HG03135 (cell line): ENCODE measurements around the gene ZNF429.
"Not testable (repeated sequence)": the region's sequence is repeated elsewhere in the genome, so short reads cannot be mapped to it uniquely, and the experiment has no call there.

Experiments
- ATAC-seq: cut with Tn5 transposase; IDR thresholded peaks from one replicate; pipeline ENCODE4 v1.9.1; 2021; ENCODE audit warnings: mild to moderate bottlenecking, moderate library complexity; ENCODE audit not compliant: unreplicated experiment

ZNF429 gene

DNA sequence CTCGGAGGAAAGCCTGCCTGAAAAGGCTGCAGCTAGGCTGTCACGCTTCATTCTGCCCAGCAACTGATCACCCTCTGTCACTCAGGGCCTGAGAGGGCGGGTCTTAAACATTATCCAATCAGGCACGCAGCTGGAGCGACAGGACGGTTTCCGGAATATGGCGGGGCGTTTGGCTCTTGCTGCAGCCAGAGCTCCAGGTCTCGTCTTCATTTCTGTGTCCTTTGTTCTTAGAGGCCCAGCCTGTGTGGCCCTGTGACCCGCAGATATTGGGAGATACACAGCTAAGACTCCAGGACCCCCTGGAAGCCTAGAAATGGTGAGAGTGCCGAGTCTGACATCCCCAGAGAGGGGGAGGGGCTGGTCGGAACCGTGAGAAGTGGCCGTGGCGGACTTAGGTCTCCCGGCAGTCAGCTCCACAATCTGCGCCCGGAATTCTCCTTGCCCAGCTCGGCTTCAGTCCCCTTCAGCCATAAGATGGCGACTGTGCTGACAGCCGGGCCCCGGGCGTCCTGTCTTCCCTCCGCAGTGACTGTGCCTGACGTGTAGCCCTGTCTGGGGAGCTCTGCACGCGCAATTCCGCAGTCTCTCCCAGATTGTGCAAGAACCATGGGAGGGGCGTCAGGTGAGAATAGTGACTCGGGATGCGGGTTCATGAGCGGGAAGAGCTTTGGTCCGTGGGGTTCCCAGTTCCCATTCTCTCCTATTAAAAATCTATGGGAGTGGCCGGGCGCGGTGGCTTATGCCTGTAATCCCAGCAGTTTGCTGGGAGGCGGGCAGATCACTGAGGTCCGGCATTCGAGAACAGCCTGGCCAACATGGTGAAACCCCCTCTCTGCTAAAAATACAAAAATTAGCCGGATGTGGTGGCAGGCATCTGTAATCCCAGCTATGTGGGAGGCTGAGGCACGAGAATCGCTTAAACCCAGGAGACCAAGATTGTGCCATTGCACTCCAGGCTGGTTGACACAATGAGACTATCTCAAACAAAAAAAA, at the start of gene ZNF429:
TSS of gene ZNF429 (plus strand) at position 144 of the 993 bp plus-strand sequence. CDS start at position 314, 170 bp downstream.
- ATAC-seq = peak; percentile 100

DNA sequence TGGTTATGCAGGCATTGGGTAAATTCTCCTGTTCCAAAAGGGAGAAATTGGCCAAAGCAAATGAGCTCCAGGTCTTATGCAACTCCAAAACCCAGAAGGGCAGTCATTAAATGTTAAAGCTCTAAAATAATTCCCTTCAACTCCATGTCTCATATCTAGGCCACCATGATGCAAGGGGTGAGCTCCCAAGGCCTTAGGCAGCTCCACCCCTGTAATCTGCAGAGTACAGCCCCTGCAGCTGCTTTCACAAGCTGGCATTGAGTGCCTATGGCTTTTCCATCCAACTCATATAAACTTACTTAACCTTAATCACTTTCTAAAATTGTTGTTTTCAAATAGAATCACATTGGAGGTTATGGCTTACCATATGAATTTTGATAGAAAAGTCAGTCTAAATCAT, 44.7 kb upstream of the ZNF429 start:
- ATAC-seq = no peak

DNA sequence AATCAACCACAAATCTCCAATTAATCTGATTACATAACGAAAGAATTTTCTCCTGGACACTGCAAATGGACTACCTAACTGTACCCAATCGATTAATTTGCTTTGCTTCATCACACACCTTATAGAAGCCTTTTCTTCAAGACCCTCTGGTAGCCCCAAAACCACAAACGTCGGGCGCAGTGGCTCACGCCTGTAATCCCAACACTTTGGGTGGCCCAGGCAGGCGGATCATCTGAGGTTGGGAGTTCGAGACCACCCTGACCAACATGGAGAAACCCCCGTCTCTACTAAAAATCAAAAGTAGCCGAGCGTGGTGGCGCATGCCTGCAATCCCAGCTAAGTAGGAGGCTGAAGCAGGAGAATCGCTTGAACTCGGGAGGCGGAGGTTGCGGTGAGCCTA, 42.9 kb upstream of the ZNF429 start:
- ATAC-seq = no peak

DNA sequence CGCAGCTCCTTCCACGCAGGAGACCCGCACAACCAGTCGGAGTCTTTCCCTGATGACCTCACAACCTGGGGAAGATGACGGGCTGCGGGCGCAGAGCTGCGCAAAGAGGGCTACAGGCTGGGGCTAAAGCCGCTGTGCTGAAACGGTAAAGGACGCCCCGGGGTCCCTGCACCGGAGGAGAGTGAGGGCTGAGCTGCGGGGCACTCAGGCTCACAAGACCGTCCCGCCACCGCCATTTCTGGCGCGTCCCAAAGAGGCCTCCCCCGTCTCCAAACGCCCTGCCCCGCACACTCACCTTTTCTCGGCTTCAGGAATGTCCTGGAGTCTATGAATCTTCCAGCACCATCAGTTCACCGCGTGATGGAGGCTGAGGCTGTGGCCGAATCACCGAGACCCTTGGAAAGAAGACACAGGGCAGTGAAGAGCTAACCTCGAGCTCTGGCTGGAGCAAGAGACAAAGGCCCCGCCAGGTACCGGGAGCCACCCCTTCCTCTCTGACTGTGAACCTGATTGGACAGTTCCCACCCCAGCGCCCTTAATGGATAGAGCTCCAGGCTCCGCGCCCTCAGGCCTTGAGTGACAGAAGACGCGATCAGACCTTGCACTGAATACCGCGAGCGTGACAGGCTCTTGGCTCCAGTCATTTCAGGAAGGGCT, 41.8 kb upstream of the ZNF429 start:
- ATAC-seq = no peak

DNA sequence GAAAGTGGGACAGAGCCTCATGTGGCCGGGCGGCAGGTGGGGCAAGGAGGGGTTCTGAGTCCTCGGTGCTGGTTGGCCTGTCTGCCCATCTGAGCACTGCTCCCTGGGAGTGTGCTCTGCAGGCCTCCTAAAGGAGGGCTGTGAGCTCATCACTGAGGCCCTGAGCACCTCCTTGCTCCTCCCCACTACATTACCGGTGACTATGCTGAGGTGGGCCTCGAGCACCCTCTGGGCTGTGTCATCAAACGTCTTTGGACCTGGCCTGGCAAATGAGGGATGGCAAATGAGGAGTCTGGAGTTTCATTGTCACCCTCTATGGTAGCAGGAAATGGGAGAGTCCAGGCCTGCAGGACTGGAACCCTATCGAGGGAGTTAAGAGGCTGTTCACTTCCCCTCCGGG, 38.8 kb upstream of the ZNF429 start:
- ATAC-seq = no peak

DNA sequence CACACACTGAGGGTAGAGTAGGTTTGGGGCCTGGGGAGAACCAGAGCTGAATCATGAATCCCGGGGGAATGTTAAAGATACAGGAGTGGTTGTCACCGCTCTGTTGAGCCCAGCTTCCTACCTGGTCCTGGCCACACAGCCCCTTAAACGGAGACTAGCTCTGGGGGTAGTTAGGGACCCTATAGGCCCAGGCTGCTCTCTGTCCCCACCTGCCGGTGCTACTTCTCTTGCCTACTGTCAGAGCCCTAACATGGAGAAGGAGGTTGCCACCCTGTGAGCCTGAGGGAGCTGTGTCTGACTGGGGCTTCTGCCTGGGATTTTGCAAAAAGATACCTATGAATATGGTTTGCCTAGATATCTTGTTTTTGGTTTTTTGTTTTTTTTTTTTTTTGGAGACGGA, 36.6 kb upstream of the ZNF429 start:
- ATAC-seq = no peak

DNA sequence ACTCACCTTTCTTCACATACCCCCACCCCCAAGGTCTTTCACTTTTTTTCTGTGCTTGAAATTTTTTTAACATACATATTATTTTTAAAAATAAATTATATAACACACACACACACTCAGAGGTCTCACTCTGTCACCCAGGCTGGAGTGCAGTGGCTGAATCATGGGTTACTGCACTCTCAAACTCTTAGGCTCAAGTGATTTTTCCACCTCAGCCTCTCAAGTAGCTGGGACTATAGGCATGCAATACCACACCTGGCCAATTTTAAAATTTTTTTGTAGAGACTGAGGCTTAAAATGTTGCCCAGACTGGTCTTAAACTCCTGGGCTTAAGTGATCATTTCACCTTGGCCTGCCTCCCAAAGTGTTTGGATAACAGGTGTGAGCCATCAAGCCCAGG, 32.9 kb upstream of the ZNF429 start:
- no peak for ATAC-seq

DNA sequence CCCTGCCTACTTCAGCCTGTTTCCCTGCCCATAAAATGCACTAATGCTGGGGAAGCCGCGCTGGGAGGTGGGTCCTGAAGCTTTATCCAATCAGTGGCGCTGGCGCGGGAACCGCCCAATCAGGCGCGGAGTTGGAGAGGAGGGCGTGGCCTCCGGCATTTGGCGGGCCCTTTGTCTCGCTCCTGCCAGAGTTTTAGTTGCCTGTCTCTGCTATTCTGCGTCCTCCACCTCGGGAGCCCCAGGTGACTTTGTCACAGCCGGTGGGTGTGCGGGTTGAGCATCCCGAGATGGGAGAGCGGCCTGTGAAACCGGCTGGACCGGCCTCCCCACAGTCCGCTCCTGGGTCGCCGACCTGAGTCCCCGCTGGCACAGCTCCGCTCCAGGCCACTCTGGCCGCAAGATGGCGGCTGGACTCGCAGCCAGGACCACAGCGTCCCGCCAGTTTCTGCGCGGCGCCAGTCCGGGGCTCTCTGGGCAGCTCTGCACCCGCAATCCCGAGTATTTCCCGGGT, 30.7 kb upstream of the ZNF429 start:
- ATAC-seq = no peak

DNA sequence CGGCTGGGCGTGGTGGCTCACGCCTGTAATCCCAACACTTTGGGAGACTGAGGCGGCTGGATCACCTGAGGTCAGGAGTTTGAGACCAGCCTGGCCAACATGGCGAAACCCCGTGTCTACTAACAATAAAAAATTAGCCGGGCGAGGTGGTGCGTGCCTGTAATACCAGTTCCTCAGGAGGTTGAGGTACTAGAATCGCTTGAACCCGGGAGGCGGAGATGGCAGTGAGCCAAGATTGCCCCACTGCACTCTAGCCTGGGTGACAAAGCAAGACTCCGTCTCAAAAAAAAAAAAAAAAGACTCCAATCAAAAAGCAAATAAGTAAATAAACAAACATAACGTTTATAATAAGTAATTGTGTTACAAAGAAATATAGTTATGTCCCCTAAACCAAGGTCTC, 23.0 kb upstream of the ZNF429 start:
- ATAC-seq = not testable (repeated sequence)

DNA sequence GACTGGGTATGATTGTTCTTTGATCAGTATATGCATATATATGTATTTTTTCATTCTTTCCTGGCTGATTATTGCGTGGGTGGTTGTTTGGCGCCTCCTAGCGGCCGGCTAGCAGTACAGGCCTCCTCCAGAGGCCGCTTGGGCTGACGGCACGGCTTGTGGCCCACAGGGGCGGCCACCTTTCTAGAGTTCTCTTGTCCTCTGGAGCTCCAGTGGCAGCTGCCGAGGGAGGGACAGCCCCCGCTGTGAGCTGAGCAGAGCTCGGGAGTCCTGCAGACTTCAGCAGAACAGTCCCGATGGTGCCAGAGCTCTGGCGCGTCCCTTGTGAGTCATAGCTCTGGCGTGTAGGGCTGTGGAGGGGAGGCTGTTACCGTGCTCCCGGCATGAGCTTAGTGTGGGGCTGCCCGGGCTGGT, 22.5 kb upstream of the ZNF429 start:
- no peak for ATAC-seq

DNA sequence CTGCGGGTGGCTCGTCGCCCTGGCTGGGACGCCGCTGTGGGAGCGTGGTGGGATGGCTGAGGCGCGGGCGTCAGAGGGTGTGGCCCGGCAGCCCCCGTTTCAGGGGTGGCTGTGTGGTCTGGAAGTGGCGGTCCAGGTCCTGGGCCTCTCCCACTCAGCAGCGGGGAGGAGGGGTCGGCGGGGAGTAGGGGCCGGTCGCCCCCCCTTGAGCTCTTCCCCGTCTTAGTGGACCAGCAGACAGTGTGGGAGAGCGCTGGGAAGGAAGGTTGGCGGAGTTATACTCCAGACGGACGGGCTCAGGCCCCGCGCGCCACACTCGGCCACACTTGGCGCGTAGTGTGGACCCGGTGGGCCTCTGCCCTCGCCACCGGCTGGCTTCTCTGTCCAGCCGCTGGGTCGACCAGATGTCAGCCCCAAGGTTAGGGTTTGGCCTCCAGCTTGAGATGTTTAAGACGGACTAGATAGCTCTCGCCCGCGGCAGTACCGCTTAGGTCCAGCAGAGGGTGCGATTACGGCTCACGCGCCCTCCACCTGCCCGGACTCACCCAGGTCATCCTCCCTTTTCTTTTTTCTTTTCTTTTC, 21.7 kb upstream of the ZNF429 start:
- no peak for ATAC-seq

DNA sequence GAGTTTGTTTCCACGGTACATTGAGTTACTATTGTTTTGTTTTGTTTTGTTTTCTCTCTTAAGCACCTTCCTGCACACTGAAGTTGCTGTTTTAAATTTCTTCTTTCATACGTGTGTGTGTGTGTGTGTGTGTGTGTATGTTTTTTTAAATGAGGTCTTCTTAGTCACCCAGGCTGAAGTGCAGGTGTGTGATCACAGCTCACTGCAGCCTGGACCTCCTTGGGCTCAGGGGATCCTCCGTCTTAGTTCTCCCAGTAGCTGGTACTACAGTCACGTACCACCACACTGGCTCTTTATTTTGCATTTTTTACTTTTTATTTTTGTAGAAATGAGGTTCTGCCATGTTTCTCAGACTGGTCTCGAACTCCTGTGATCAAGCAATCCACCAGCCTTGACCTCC, 20.8 kb upstream of the ZNF429 start:
- no peak for ATAC-seq

DNA sequence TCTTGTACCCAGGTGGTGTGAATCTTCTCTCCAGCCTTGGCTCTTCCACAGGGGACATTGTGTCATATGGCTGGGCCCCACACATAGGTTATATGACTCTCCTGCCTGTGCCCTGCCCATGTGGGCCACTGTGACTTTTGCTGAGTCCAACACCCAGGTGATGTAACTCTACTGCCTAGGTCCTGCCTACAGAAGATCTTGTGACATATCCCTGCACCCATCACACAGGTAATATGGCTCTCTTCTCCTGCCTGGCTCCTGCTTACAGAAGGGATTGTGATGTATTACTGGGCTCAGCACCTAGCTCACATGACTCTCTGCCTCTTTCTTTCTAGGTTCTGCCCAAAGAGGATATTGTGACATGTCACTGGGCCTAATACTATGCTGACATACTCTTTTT, 19.5 kb upstream of the ZNF429 start:
- ATAC-seq = no peak

DNA sequence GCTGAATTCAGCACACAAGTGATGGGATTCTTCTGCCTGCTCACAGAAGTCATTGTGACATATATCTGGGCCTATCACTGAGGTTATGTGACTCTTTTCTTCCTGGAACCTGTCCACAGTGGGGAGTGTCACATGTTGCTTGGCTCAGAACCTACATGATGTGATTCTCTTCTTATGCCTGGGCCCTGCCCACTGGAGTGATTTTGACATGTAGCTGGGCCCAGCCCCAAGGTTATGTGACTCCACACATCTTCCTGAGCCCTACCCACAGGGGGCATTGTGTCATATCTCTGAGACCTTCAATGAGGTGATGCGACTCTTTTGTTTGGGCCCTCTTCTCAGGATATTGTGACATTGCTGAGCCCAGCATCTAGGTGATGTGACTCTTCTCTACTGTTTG, 17.4 kb upstream of the ZNF429 start:
- no peak for ATAC-seq

DNA sequence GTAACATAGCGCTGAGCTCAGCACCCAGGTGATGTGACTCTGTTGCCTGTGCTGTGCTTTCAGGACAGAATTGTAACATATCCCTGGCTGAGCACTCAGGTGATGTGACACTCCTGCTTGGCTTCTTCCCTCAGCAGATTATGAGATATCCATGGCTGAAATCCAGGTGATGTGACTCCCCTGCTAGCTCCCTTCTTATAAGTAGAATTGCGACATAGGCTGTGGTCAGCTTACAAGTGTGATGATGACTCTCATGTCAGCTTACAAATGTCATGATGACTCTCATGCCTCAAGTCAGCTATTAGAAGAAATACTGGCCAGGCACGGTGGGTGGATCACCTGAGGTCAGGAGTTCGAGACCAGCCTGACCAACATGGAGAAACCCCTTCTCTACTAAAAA, 14.3 kb upstream of the ZNF429 start:
- ATAC-seq = no peak

DNA sequence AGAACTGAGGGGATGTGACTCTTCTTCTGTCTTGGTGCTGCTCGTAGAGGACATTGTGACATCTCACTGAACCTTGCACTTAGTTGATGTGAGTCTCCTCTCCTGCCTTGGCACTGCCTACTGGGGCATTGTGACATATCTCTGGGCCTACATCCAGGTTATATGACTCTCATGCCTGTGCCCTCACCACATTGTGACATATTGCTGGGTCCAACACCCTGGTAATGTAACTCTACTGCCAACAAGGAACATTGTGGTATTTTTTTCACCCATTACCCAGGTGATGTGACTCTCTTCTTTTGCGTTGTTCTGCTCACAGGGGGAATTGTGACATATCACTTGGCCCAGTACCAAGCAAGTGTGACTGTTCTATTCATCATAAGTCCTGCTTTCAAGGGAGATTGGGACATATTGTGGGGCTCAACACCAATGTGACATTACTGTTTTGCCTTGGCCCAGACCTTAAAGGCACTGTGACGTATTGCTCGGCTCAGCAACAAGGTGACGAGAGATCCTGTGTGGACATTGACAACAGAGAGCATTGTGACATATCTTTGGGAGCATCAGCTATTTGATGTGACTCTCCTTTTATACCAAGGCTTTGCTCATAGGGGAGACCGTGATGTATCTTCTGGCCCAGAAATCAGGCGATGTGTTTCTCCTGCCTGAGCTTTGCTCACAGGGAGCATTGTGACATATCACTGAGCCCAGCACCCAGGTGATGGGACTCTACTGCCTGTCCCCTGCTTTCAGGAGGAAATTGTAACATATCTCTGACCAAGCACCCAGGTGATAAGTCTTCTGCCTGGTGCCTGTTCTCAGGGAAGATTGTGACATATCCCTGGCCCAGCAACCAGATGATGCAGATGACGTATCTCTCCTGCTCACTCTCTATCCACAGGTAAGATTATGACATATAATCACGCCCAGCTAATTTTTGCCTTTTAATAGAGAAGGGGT, 12.2 kb upstream of the ZNF429 start:
- ATAC-seq = no peak

DNA sequence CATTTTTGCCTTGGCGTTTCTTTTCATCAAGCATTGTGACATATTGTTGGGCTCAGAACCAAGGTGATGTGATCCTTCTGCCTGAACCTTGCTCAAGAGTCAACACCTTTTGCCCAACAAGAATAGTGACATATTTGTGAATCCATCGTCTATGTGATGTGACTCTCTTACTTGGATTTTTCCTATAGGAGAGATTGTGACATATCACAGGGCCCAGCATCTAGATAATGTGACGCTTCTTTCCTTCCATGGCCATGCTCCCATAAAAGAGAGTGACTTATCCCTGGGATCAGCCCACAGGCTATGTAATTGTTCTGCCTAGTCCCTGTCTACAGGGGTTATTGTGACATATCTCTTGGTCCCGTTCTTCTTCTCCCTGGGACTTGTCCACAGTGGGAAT, 8.5 kb upstream of the ZNF429 start:
- ATAC-seq = no peak

DNA sequence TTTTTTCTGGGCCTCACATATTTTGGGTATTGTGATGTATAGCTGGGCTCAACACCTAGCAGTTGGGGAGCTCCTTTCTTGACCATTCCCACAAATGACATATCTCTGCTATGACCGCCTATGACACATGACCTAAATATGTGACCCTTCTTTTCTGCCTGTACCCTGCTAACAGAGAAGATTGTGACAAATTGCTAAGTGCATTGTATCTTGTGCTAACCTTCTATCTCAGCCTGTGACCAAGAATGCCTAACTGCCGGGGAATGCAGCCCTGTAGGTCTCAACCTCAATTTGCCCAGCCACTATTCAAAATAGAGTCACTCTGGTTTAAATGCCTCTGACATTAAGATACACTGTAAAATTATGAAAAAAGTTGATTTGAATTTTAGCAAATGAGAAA, 6.8 kb upstream of the ZNF429 start:
- no peak for ATAC-seq

DNA sequence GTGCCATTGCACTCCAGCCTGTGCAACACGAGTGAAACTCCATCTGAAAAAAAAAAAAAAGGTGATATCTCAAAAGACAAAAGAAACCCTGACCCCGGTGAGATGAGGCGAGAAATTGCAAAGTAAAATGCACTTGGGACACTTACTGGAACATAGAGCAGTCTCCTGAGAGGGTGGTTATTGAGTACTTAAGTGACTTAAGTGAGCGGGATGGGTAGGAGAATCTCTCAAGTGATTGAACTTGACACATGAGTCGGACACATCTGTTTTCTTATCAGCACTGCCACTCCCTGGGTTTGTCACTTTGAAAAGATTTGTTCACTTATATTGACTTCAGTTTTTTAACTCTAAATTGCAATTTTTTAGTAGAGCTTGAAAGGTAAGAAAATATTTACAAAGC, 2.8 kb downstream of the ZNF429 start:
- ATAC-seq = no peak

DNA sequence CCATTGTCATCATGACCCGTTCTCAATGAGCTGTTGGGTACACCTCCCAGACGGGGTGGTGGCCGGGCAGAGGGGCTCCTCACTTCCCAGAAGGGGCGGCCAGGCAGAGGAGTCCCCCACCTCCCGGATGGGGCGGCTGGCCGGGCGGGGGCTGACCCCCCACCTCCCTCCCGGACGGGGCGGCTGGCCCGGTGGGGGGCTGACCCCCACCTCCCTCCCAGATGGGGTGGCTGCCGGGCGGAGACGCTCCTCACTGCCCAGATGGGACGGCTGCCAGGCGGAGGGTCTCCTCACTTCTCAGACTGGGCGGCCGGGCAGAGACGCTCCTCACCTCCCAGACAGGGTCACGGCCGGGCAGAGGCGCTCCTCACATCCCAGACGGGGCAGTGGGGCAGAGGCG, 5.7 kb downstream of the ZNF429 start:
- not testable (repeated sequence) for ATAC-seq
